Right lobe of liver (tissue), 4 donors: ENCODE results near the gene EHD2.

Source experiments
- CTCF ChIP-seq, 4 donors: fragments of 200-600 bp in 3 of 4; fragments of 450-650 bp in 1 of 4; IDR thresholded peaks; one replicate each; pipeline versions ENCODE4 v1.5.1 to v1.8.0; 2016 to 2022; ENCODE audit warnings: antibody characterized with exemption in 4 of 4, mild to moderate bottlenecking in 2 of 4
- POLR2A ChIP-seq: fragments of 450-650 bp; IDR thresholded peaks from one replicate; pipeline ENCODE4 v1.6.1; 2017; ENCODE audit warnings: antibody characterized with exemption, mild to moderate bottlenecking
- donor health status: DM: no; HTN: no; CAD: no.
- donor health status: DM: no; HTN: no; CAD: no.
- donor health status: DM: no; HTN: yes; CAD: no.

- TF ChIP-seq POLR2A (no peak), CTCF (IDR thresholded peaks at IDR 0.05) (no peak)
Measured at GRCh38 chr19:47679251-47679900, 33.8 kb upstream of the EHD2 start.
